DND-41 (cell line): ENCODE results near the gene FHIT.

Source experiments
- CTCF ChIP-seq: IDR thresholded peaks from 2 replicates; pipeline ENCODE4 v1.5.1; 2012; ENCODE audit warnings: borderline replicate concordance, low read length, moderate library complexity, mild to moderate bottlenecking; ENCODE audit not compliant: poor library complexity, severe bottlenecking; ENCODE audit errors: extremely low read depth
- EZH2 ChIP-seq: IDR thresholded peaks from 3 replicates; pipeline ENCODE4 v1.6.1; 2012; ENCODE audit warnings: borderline replicate concordance, low read depth, mild to moderate bottlenecking, moderate library complexity, low read length, inconsistent platforms; ENCODE audit not compliant: severe bottlenecking

- no peak for TF ChIP-seq CTCF
- TF ChIP-seq EZH2 = no peak
Measured at GRCh38 chr3:59774000-59774399, 1477.3 kb downstream of the FHIT start.
